OCI-LY1 (cell line): ENCODE data around the gene NOS1.

Experiments
- EZH2 ChIP-seq: fragments of 200-600 bp; sonication (generic), shearing (Covaris generic); IDR thresholded peaks from 2 replicates; pipeline ENCODE4 v1.8.0; 2017; ENCODE audit warnings: borderline replicate concordance, mixed run types, mild to moderate bottlenecking, antibody characterized with exemption, low read length, moderate library complexity, mixed read lengths
- TF ChIP-seq, protein P1 (sequence below): fragments of 200-600 bp; sonication (generic), shearing (Covaris generic); IDR thresholded peaks from 2 replicates; pipeline ENCODE4 v1.5.1; 2017; ENCODE audit warnings: mild to moderate bottlenecking, antibody characterized with exemption, low read length, moderate library complexity, mixed read lengths

DNA sequence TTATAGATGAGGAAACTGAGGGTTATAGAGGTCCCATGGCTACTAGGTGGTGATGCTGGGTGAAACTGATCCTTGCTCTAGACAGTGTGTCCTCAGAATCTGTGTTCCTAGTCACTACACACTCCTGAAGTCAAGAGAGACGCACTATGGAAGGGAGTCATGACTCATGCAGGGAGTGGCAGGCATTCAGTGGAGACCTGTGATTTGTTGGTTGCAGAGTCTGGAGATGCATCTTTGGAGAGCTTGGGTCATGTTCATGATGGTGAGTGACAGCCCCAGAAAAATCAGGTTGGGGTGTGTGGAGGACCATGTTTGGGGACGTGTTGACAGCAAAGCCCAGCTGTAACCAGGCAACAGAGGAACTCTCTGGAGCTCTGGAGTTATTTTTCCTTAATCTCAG lies 133.2 kb downstream of the NOS1 start:
- TF ChIP-seq, protein P1, sequence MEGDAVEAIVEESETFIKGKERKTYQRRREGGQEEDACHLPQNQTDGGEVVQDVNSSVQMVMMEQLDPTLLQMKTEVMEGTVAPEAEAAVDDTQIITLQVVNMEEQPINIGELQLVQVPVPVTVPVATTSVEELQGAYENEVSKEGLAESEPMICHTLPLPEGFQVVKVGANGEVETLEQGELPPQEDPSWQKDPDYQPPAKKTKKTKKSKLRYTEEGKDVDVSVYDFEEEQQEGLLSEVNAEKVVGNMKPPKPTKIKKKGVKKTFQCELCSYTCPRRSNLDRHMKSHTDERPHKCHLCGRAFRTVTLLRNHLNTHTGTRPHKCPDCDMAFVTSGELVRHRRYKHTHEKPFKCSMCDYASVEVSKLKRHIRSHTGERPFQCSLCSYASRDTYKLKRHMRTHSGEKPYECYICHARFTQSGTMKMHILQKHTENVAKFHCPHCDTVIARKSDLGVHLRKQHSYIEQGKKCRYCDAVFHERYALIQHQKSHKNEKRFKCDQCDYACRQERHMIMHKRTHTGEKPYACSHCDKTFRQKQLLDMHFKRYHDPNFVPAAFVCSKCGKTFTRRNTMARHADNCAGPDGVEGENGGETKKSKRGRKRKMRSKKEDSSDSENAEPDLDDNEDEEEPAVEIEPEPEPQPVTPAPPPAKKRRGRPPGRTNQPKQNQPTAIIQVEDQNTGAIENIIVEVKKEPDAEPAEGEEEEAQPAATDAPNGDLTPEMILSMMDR = no peak
- no peak for TF ChIP-seq EZH2
